Measurements from ENCODE around the gene FBXO24. TPM values are rescaled to one million over a fixed set of nuclear protein-coding genes. Genes with fewer than 3 reads are reported as not detected.

The FBXO24 gene
- total RNA-seq, 3 donors from 2014 or later (not counting 1 experiment from before 2014, with no cell fraction given) = 0.45 to 0.94 (median 0.88) TPM

- Histone ChIP-seq H3K27ac (ENCODE audit: low read length) (peak within 1 kb of the TSS; percentile 91), H3K4me3 (ENCODE audit: low read length) (peak within 1 kb of the TSS; percentile 91), H3K9me3 (ENCODE audit: control insufficient read depth, insufficient read depth, low read length) (no peaks in the 10 kb centered on the region), H3K36me3 (ENCODE audit: control insufficient read depth, insufficient read depth, low read length) (peaks cover 3% of the 10 kb centered on the region), H3K27me3 (ENCODE audit: control insufficient read depth, insufficient read depth, low read length) (no peaks in the 10 kb centered on the region), H3K4me1 (ENCODE audit: control insufficient read depth, insufficient read depth, low read length) (peaks cover 23% of the 10 kb centered on the region)
- WGBS (ENCODE audit: insufficient coverage) = under 1% methylated on average over 61 of the region's 61 CpGs
- Mint-ChIP-seq H3K4me3 (peak within 1 kb of the TSS; percentile 99), H3K9me3 (no peaks in the 10 kb centered on the region), H3K4me1 (peaks cover 16 to 27% of the 10 kb centered on the region in 2 donors), H3K27ac (peak within 1 kb of the TSS; percentile 99), H3K36me3 (no peaks in the 10 kb centered on the region), H3K27me3 (ENCODE audit: low read depth in 2 of 2) (no peaks in the 10 kb centered on the region)
- no peak for TF ChIP-seq CTCF (IDR thresholded peaks at IDR 0.05)
- intact Hi-C loops (cut with micrococcal nuclease) = loop anchor here (1.0 to 2.0 kb wide), 4 partner anchors 8 to 61 kb away; partner anchors contain the start of genes FBXO24, GNB2 and LRCH4
- ATAC-seq (peak; percentile 91 to 97 (median 91)), DNase-seq (peak; percentile 98 to 99)
Observed at GRCh38 chr7:100611983-100612729, 26.0 kb downstream of the FBXO24 start, which contains the start of gene MOSPD3. MOSPD3 (plus strand) TSS chr7:100612540; CDS start chr7:100612792, 252 bp downstream.

- H3K9me3 ChIP-seq (ENCODE audit: control insufficient read depth, insufficient read depth, low read length) = no peaks in the 10 kb centered on the region
- no peaks in the 10 kb centered on the region for H3K27me3 ChIP-seq (ENCODE audit: control insufficient read depth, insufficient read depth, low read length)
- peak in 1 of 2 donors; percentile 69 for DNase-seq
- Mint-ChIP-seq H3K27me3 (ENCODE audit: low read depth in 2 of 2) (no peaks in the 10 kb centered on the region), H3K4me1 (peaks cover 16 to 27% of the 10 kb centered on the region in 2 donors), H3K27ac (peak overlapping the region; percentile 99), H3K4me3 (peak overlapping the region; percentile 72), H3K9me3 (no peaks in the 10 kb centered on the region), H3K36me3 (no peaks in the 10 kb centered on the region)
- intact Hi-C loops (cut with micrococcal nuclease) = loop anchor here (1.0 to 2.0 kb wide), 4 partner anchors 9 to 60 kb away; partner anchors contain the start of genes FBXO24, GNB2 and LRCH4
- peaks cover 3% of the 10 kb centered on the region for H3K36me3 ChIP-seq (ENCODE audit: control insufficient read depth, insufficient read depth, low read length)
- 3% methylated on average over 26 of the region's 29 CpGs for WGBS (ENCODE audit: insufficient coverage)
- ATAC-seq = no peak
- peak overlapping the region; percentile 91 for H3K27ac ChIP-seq (ENCODE audit: low read length)
- TF ChIP-seq CTCF (IDR thresholded peaks at IDR 0.05) = no peak
- peak overlapping the region; percentile 91 for H3K4me3 ChIP-seq (ENCODE audit: low read length)
- peaks cover 23% of the 10 kb centered on the region for H3K4me1 ChIP-seq (ENCODE audit: control insufficient read depth, insufficient read depth, low read length)
Observed at GRCh38 chr7:100612730-100613390, 26.7 kb downstream of the FBXO24 start.

DNA sequence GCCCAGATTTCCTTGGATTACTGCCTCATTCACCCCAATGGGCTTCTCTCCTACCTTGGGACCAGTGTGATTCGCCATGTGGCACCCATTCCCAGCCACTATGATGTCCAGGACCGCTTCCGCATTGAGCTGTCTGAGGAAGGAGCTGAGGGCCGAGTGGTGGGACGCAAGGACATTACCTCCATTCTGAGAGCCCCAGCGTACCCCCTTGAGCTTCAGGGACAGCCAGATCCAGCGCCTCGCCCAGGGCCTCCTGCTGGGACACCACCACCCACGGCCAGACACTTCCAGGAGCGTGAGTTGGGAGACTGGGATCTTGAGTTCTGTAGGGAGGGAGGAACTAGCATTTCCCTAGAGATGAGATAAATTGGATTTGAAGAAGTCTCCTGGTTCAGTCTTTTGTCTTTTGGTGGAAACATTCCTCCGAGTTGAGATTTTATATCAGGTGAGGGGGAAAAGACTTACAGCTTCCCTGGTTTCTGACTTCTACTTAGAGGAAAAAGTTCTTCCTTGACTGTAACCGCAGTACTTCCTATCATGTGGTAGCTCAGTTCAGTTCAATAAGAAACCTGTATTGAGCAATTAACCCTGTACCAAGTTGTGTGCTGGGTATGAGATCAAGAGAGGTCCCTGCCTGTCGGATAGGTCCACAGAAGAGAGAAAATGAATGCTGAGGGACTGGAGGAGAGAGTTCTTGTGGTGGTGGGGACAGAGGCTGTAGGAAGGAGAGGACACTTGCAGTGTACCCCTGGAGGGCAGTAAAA is 27.5 kb downstream of the FBXO24 start:
- ATAC-seq = no peak
- Histone ChIP-seq H3K27me3 (ENCODE audit: control insufficient read depth, insufficient read depth, low read length) (no peaks in the 10 kb centered on the region), H3K9me3 (ENCODE audit: control insufficient read depth, insufficient read depth, low read length) (no peaks in the 10 kb centered on the region), H3K4me1 (ENCODE audit: control insufficient read depth, insufficient read depth, low read length) (peaks cover 23% of the 10 kb centered on the region), H3K4me3 (ENCODE audit: low read length) (no peak overlapping the region), H3K27ac (ENCODE audit: low read length) (no peak overlapping the region), H3K36me3 (ENCODE audit: control insufficient read depth, insufficient read depth, low read length) (peaks cover 3% of the 10 kb centered on the region)
- Mint-ChIP-seq H3K9me3 (no peaks in the 10 kb centered on the region), H3K4me1 (peaks cover 16 to 27% of the 10 kb centered on the region in 2 donors), H3K27me3 (ENCODE audit: low read depth in 2 of 2) (no peaks in the 10 kb centered on the region), H3K27ac (peak overlapping the region in 1 of 2 donors; percentile 38), H3K4me3 (peak overlapping the region; percentile 72), H3K36me3 (no peaks in the 10 kb centered on the region)
- WGBS (ENCODE audit: insufficient coverage) = 85% methylated on average over 13 of the region's 13 CpGs
- peak in 1 of 2 donors; percentile 42 for DNase-seq
- no peak for TF ChIP-seq CTCF (IDR thresholded peaks at IDR 0.05)
- intact Hi-C loops (cut with micrococcal nuclease) = loop anchor here (2.0 kb wide), 1 partner anchor 13 kb away; no protein-coding TSS in a partner anchor

Data from natural killer cell (primary cell).